Activated naive CD8-positive, alpha-beta T cell treated with anti-CD3 and anti-CD28 coated beads, Interleukin-2, amount 50 U/mL, for 24 hours (primary cell): ENCODE data around the gene NEURL4.
"Not testable (repeated sequence)": the region's sequence is repeated elsewhere in the genome, so short reads cannot be mapped to it uniquely, and the experiment has no call there.

Experiments used
- ATAC-seq: fragments of 150-1000 bp; cut with Tn5 transposase; one replicate; pipeline ENCODE4 v1.10.0; 2021
- DNase-seq: peaks from one replicate; pipeline ENCODE4 v3.0.0; 2021
- H3K27ac Mint-ChIP-seq: one replicate; pipeline ENCODE4 v1.8.0; 2021; ENCODE audit warnings: mild to moderate bottlenecking, mixed read lengths
- H3K27me3 Mint-ChIP-seq: one replicate; pipeline ENCODE4 v1.8.0; 2021; ENCODE audit warnings: mixed read lengths
- H3K36me3 Mint-ChIP-seq: one replicate; pipeline ENCODE4 v1.8.0; 2021; ENCODE audit warnings: low read depth, mixed read lengths
- H3K4me1 Mint-ChIP-seq: one replicate; pipeline ENCODE4 v1.8.0; 2021; ENCODE audit warnings: mixed read lengths
- H3K4me3 Mint-ChIP-seq: one replicate; pipeline ENCODE4 v1.8.0; 2021; ENCODE audit warnings: mild to moderate bottlenecking, moderate library complexity, mixed read lengths
- H3K9me3 Mint-ChIP-seq: one replicate; pipeline ENCODE4 v1.8.0; 2021; ENCODE audit warnings: mixed read lengths

NEURL4 gene

DNA sequence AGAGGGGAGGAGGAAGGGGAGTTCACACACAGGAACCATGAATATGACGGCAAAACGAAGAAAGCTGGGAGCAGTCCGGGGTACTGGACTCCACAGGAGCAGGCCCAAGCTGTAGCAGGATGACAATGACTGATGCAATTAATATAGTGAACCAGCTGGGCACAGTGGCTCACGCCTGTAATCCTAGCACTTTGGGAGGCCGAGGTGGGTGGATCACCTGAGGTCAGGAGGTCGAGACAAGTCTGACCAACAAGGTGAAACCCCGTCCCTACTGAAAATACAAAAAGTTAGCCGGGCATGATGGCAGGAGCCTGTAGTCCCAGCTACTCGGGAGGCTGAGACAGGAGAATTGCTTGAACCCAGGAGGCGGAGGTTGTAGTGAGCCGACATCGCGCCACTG is 6.6 kb upstream of the NEURL4 start:
- not testable (repeated sequence) for ATAC-seq, DNase-seq, H3K9me3 Mint-ChIP-seq, H3K27me3 Mint-ChIP-seq
- Mint-ChIP-seq H3K4me3 (peak overlapping the region; percentile 95), H3K27ac (peak overlapping the region; percentile 89), H3K36me3 (peaks cover 20% of the 10 kb centered on the region), H3K4me1 (peaks cover 56% of the 10 kb centered on the region)

DNA sequence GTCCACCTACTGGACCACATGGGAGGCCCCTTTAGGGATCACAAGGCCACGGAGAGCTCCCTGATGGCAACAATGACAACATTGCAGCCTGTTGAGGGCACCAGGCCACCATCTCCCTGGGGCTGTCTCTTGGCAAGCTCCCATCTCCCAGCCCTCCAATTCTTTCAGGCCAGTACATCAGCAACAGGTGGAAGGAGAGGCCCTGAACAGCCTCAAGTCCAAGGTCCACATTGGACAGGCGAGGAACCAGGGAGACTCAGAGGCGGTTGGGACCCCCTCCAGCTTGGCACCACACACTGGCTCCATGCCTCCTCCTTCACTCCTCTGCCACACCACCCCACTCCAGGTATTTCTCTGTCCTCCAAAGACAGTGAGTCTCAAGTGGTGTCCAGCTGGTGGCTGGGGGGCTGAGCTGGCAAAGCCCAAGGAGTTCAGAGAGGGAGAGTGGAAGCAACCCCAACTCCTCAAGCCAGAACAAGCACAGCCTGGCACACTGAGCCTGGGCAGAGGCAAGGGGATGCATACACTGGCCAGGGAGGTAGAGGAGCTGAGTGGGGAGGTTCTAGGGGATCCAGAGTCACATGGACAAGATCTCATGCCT is 5.9 kb upstream of the NEURL4 start:
- H3K4me1 Mint-ChIP-seq, result peaks cover 58% of the 10 kb centered on the region
- peak overlapping the region; percentile 95 for H3K4me3 Mint-ChIP-seq
- H3K9me3 Mint-ChIP-seq, result no peaks in the 10 kb centered on the region
- peaks cover 16% of the 10 kb centered on the region for H3K36me3 Mint-ChIP-seq
- no peak for ATAC-seq
- no peaks in the 10 kb centered on the region for H3K27me3 Mint-ChIP-seq
- DNase-seq, result no peak
- peak overlapping the region; percentile 89 for H3K27ac Mint-ChIP-seq

DNA sequence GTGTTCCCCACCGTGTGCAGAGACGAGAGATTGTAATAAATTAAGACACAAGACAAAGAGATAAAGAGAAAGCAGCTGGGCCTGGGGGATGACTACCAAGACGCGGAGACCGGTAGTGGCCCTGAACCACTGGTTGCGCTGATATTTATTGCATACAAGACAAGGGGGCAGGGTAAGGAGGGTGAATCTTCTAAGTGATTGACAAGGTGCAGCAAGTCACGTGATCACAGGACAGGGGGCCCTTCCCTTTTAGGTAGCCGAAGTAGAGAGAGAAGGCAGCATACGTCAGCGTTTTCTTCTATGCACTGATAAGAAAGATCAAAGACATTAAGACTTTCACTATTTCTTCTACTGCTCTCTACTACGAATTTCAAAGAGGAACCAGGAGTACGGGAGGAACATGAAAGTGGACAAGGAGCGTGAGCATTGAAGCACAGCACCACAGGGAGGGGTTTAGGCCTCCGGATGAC is 3.5 kb upstream of the NEURL4 start:
- not testable (repeated sequence) for H3K27ac Mint-ChIP-seq, H3K9me3 Mint-ChIP-seq, ATAC-seq, DNase-seq, H3K27me3 Mint-ChIP-seq
- Mint-ChIP-seq H3K4me1 (peaks cover 65% of the 10 kb centered on the region), H3K4me3 (peak overlapping the region; percentile 41), H3K36me3 (peaks cover 12% of the 10 kb centered on the region)

DNA sequence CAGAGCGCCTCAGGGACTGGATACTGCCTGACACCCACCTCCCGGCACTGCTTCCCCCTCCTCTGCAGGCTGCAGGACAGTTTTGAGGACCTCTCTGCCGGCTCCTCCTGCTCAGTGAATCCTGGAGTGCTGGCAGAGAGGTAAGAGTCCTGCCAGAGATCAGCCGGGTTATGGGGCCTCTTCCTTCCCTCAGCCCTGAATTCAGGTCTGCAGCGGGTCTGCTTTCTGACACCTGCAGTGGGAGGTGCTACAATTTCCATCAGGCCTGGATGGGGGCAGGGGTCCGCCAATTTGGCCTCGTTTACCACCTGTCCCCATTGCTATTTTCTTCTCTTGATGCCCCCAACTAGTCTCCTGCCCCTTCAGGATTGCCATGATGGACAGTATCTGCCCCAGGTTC is 3.0 kb upstream of the NEURL4 start:
- H3K27ac Mint-ChIP-seq, result no peak overlapping the region
- H3K4me3 Mint-ChIP-seq, result peak overlapping the region; percentile 8
- DNase-seq (no peak), ATAC-seq (no peak)
- peaks cover 63% of the 10 kb centered on the region for H3K4me1 Mint-ChIP-seq
- no peaks in the 10 kb centered on the region for H3K9me3 Mint-ChIP-seq
- H3K36me3 Mint-ChIP-seq, result peaks cover 7% of the 10 kb centered on the region
- H3K27me3 Mint-ChIP-seq, result peaks cover 4% of the 10 kb centered on the region

DNA sequence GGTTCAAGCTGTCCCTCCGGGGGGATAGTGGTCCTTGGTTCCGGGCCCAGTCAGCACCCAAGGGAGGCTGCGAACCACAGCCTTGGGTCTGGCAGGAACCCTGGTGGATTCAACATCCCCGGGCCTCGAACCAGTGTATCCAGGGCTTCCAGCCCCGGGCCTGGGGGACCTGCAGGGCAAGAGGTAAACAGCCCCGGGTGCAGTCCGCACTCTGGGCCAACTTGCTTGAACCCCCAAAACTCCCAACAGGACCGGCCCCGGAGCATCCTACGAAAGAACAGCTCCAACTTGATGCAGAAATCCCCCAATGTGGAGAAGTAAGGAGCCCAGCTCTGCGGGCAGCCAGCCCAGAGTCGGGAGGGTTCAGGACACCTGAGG is 1.5 kb upstream of the NEURL4 start:
- ATAC-seq (no peak), DNase-seq (no peak)
- no peak overlapping the region for H3K27ac Mint-ChIP-seq
- H3K4me3 Mint-ChIP-seq, result peak overlapping the region; percentile 97
- peaks cover 5% of the 10 kb centered on the region for H3K36me3 Mint-ChIP-seq
- no peaks in the 10 kb centered on the region for H3K9me3 Mint-ChIP-seq
- peaks cover 4% of the 10 kb centered on the region for H3K27me3 Mint-ChIP-seq
- H3K4me1 Mint-ChIP-seq, result peaks cover 56% of the 10 kb centered on the region

DNA sequence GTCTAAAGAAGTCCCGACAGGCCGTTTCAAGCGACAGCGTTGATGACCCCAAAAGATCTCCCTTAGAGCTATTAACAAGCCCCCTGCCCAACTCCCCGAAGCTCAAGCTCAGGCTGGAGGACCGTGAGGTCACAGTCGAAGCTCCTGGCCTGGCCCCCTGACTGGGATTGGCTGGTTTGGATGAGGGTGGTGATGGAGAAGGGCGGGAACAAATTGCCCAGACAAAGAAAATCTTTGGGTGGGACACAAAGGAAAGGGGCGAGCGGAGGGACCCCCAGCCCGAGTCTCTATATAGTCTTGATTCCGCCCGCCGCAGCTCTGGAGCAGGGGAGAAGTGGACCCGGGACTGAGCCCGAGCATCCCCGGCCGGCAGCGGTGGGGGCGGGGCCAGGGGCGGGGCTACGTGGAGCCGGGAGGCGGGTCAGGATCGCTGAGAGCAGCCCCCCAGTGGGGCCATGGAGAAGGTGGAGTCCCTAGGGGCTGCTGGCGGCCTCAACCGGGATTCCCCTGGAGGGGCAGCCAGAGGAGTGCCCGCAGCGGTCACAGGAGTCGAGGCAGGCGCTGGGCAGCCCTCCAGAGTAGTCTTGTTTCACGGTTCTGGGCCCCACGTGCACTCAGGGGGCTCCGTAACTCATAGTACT is 982 bp upstream of the NEURL4 start:
- no peaks in the 10 kb centered on the region for H3K9me3 Mint-ChIP-seq
- H3K27ac Mint-ChIP-seq, result peak overlapping the region; percentile 97
- H3K4me3 Mint-ChIP-seq, result peak overlapping the region; percentile 97
- peaks cover 4% of the 10 kb centered on the region for H3K27me3 Mint-ChIP-seq
- H3K36me3 Mint-ChIP-seq, result peaks cover 5% of the 10 kb centered on the region
- DNase-seq (peak; percentile 85), ATAC-seq (peak; percentile 74)
- H3K4me1 Mint-ChIP-seq, result peaks cover 51% of the 10 kb centered on the region

DNA sequence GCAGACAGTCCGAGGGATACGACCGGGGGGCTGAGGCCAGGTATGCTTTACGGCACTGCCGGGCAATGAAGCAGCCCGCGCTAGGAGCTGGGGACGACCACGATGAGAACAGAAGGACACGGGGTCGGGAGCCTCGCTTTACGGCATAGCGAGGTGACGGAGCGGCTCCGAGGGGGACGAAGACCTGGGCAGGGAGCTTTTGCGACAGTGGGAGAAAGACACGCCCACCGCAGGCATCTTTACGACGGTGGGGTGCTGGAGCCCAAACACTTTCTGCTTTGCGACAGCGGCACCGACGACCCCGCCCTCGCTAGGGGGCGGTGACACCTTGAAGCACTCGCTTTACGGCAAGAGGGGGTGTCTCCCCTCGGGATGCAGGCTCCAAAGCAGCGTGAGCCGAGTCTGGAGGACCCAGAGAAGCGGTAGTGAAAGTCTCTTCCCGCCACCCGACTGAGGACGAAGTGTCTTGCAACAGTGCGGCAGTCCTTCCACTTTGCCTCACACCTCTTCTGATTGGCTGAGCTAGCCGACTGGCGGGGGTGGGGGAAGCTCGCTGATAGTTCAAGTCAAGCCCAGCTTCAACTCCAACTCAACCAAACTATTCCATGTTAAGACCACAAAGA is 350 bp upstream of the NEURL4 start:
- H3K4me1 Mint-ChIP-seq, result peaks cover 49% of the 10 kb centered on the region
- peaks cover 4% of the 10 kb centered on the region for H3K27me3 Mint-ChIP-seq
- peak overlapping the region; percentile 97 for H3K4me3 Mint-ChIP-seq
- peak; percentile 70 for ATAC-seq
- peaks cover 7% of the 10 kb centered on the region for H3K36me3 Mint-ChIP-seq
- peak overlapping the region; percentile 97 for H3K27ac Mint-ChIP-seq
- no peaks in the 10 kb centered on the region for H3K9me3 Mint-ChIP-seq
- peak; percentile 95 for DNase-seq

DNA sequence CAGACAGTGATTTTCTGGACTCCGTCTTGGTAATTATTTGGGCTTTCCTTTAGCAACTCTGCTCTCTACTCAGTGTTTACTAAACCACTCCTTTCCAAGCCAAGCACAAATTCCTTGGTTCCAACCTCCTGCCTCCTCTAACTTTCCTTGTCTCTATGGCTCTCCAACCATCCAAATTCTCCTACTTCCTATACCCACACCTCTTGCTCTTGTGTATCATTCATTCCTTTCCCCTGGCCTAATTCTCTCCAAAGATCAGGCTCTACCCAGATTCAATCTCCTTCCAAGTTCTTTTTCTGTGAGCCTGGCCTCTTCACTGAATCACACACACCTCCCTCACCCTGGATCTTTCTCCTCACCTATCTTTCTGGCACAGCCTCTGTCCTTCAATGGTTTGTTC is 1.1 kb downstream of the NEURL4 start:
- no peaks in the 10 kb centered on the region for H3K9me3 Mint-ChIP-seq
- peaks cover 4% of the 10 kb centered on the region for H3K27me3 Mint-ChIP-seq
- H3K4me1 Mint-ChIP-seq, result peaks cover 48% of the 10 kb centered on the region
- peak overlapping the region; percentile 97 for H3K4me3 Mint-ChIP-seq
- peak overlapping the region; percentile 89 for H3K27ac Mint-ChIP-seq
- ATAC-seq (no peak), DNase-seq (no peak)
- peaks cover 7% of the 10 kb centered on the region for H3K36me3 Mint-ChIP-seq

DNA sequence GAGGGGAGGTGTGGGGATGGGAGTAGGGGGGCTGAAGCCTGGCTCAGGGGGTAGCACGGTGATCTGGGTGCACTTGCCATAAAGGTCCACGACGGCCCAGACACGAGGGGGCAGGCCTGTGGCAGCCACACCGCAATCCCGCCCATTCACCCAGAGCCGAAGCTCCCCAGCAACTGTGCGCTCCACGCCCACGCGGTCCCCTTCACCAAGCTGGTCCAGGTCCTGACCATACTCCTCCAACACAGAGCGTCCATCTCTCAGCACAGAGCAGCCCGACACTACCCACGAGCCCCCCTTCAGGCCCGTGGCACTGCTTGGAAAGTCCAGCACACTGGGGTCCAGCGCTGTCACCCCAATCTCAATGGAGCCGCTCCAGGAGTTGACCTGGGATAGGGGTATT is 1.6 kb downstream of the NEURL4 start:
- Mint-ChIP-seq H3K9me3 (no peaks in the 10 kb centered on the region), H3K27me3 (peaks cover 4% of the 10 kb centered on the region), H3K36me3 (peaks cover 8% of the 10 kb centered on the region), H3K4me3 (no peak overlapping the region), H3K27ac (no peak overlapping the region), H3K4me1 (peaks cover 44% of the 10 kb centered on the region)
- ATAC-seq (no peak), DNase-seq (no peak)

DNA sequence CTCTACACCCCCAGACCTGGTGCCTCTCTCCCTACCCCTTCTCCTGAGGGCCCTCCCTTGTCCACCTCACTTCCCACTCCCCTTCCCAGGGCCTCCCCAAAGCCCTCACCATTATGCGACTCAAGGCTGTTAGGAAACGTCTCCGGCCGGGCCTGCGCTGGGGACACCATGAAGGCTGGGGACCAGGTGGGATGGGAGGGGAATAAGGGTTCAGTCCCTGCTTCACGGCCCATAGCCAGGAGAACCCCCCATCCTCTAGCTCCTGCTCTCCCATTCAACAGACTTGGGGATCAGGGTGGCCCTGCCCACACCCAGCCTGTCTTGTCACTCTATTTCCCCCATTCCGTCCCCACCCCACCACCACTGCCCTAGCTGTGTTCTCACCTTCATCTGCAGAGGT is 2.1 kb downstream of the NEURL4 start:
- Mint-ChIP-seq H3K27ac (no peak overlapping the region), H3K9me3 (no peaks in the 10 kb centered on the region), H3K36me3 (peaks cover 12% of the 10 kb centered on the region), H3K27me3 (peaks cover 4% of the 10 kb centered on the region), H3K4me1 (peaks cover 39% of the 10 kb centered on the region), H3K4me3 (no peak overlapping the region)
- DNase-seq (no peak), ATAC-seq (no peak)

DNA sequence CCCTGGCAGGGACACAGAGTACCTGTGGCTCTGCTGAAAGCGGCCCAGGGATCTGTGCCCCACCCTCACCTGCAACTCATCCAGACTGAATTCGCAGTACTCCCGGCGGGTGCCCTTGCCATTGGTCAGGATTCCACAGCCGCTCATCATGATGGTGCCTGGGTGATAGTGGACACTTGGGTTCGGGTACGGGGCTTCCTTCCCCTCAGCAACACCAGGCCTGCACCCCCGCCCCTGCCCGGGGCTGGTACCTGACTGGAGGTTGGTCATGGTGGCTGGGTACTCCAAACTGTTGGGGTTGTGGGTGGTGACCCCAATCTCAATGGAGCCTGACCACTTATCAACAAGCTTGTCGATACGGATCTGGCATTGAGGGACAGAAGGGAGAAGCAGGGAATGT is 2.9 kb downstream of the NEURL4 start:
- no peak overlapping the region for H3K27ac Mint-ChIP-seq
- no peak for DNase-seq
- H3K4me3 Mint-ChIP-seq, result no peak overlapping the region
- peaks cover 4% of the 10 kb centered on the region for H3K27me3 Mint-ChIP-seq
- H3K4me1 Mint-ChIP-seq, result peaks cover 36% of the 10 kb centered on the region
- no peaks in the 10 kb centered on the region for H3K9me3 Mint-ChIP-seq
- H3K36me3 Mint-ChIP-seq, result peaks cover 18% of the 10 kb centered on the region
- ATAC-seq, result no peak

DNA sequence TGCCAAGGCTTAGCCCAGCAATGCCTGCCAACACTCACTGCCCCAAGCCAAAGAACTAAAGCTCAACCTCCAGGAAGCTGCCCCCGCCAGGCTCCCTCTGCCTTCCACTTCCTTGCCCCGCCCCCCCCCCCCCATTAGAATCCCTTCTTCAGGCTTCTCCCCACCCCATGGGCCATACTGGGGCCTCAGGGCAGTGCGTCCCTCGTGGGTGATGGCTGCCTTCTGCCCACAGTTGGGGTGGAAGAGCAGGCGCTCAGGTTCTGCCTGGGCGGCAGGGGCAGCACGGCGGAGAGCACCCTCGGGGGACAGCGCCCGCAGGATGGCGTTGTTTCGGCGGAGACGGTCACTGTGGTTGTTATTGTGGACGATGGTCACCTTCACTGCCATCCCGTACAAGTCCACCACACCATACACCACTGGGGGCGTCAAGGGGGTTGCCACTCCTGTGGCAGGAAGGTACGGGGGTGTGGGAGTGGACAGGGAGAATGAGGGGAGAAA is 4.1 kb downstream of the NEURL4 start:
- DNase-seq (no peak), ATAC-seq (no peak)
- peaks cover 4% of the 10 kb centered on the region for H3K27me3 Mint-ChIP-seq
- H3K4me3 Mint-ChIP-seq, result no peak overlapping the region
- H3K9me3 Mint-ChIP-seq, result no peaks in the 10 kb centered on the region
- H3K27ac Mint-ChIP-seq, result no peak overlapping the region
- peaks cover 21% of the 10 kb centered on the region for H3K36me3 Mint-ChIP-seq
- H3K4me1 Mint-ChIP-seq, result peaks cover 28% of the 10 kb centered on the region

DNA sequence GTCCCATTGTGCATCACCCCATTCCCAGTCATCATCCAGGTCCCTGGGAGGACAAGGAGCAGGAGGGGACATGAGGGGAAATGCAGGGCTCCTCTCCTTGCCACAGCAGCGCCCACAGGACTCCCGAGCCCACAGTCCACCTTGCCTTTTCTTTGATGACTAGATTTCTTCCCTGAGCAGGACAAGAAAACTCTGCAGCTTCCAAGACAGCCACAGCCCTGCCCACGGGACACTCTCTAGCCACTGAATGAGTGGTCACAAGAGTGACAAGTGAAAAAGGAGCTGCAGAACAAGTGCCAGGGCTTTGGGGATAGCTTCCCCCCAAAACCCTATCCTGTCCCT is 4.7 kb downstream of the NEURL4 start:
- peaks cover 21% of the 10 kb centered on the region for H3K36me3 Mint-ChIP-seq
- H3K27ac Mint-ChIP-seq, result no peak overlapping the region
- H3K4me3 Mint-ChIP-seq, result no peak overlapping the region
- peaks cover 21% of the 10 kb centered on the region for H3K4me1 Mint-ChIP-seq
- no peaks in the 10 kb centered on the region for H3K9me3 Mint-ChIP-seq
- H3K27me3 Mint-ChIP-seq, result peaks cover 2% of the 10 kb centered on the region
- no peak for DNase-seq
- no peak for ATAC-seq

DNA sequence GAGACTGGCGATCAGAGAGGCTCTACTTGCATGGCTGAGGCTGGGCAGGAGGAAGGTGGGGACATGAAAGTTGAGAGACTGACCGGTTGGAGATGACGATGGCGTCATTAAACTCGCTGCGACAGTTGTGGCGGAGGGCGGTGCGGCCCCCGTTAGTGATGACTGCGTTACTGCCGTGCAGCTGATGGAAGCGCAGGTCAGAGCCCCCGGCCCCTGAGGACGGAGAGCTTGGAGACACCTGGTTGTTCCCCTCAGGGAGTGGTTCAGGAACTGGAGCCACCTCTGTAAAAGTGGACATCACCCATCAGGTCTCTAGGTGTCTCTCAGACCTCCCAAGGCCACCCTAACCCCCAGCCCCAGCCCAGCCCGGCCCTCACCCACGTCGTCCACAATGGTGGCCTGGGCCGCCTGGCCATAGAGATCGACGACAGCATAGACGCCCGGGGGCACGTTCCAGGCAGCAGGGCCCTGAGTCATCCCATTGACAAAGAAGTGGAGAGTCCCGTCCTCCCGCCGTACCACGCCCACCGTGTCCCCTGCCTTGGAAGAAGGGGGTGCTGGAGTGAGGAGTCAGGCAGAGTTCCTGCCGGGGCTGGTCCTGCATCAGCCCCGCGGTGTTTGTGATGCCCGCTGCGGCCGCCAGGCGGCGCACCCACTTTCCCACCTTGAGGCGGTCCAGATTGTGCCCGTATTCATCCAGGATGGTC is 5.3 kb downstream of the NEURL4 start:
- peak; percentile 76 for DNase-seq
- H3K4me1 Mint-ChIP-seq, result peaks cover 19% of the 10 kb centered on the region

More for the DNA sequence above, 5.3 kb downstream of the NEURL4 start:
- ATAC-seq, result peak; percentile 35
- Mint-ChIP-seq H3K27ac (no peak overlapping the region), H3K4me3 (no peak overlapping the region), H3K9me3 (no peaks in the 10 kb centered on the region), H3K27me3 (no peaks in the 10 kb centered on the region), H3K36me3 (peaks cover 19% of the 10 kb centered on the region)
